ENCODE results near the gene PGM5. TPM values are rescaled to one million over a fixed set of nuclear protein-coding genes. Genes with fewer than 3 reads are reported as not detected.

PGM5 gene
- total RNA-seq, 2 experiments from 2014 or later = not detected

DNA sequence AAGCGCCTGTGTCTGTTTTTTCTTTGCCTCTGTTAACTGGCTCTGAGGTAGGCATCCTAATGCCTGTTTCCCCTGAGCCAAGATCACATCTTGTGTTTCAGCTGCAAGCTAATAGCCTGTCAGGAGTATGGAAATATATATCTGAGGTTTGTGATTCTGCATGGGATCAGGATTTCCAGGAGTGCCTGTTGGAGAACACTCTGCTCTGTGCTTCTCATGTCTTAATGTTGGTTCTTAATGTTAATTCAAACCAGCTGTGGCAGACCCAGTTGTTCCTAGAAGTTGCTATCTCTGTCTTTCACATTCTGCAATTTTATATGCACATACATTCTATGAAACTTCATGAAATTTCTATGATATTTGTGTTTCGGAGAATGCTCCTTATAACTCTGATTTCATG is 72.1 kb downstream of the PGM5 start:
- DNase-seq = no peak
- ChIA-PET POLR2A (no interaction called here), CTCF (no interaction called here)
- Mint-ChIP-seq H3K4me1 (no peaks in the 10 kb centered on the region), H3K36me3 (ENCODE audit: low read depth) (no peaks in the 10 kb centered on the region), H3K4me3 (no peak overlapping the region), H3K9me3 (no peaks in the 10 kb centered on the region), H3K27ac (no peak overlapping the region), H3K27me3 (peaks cover 9% of the 10 kb centered on the region)

DNA sequence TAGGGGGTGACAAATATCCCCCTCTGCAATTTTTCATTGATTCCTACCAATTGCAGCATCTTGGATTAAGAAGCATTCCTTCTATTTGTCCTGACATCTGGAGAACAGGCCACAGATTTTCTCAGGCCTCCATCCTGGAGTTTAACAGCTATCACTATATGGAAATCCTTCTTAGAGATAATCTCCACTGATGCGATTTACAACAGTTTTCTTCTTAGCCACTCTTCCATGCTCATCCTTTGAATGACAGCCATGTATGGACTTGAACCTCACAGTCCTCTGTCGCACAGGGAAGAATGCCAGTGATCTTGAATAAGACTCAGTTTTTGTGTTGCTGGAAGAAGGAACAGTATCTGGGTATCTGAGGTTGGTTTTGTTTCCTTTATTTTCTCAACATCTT is 73.2 kb downstream of the PGM5 start:
- ChIA-PET POLR2A (no interaction called here), CTCF (no interaction called here)
- no peaks in the 10 kb centered on the region for H3K4me1 Mint-ChIP-seq
- H3K36me3 Mint-ChIP-seq (ENCODE audit: low read depth) = no peaks in the 10 kb centered on the region
- H3K9me3 Mint-ChIP-seq = no peaks in the 10 kb centered on the region
- no peak overlapping the region for H3K27ac Mint-ChIP-seq
- no peak overlapping the region for H3K4me3 Mint-ChIP-seq
- H3K27me3 Mint-ChIP-seq = peaks cover 3% of the 10 kb centered on the region
- no peak for DNase-seq

- Mint-ChIP-seq H3K36me3 (ENCODE audit: low read depth) (no peaks in the 10 kb centered on the region), H3K27ac (no peak overlapping the region), H3K4me3 (no peak overlapping the region), H3K9me3 (no peaks in the 10 kb centered on the region), H3K4me1 (no peaks in the 10 kb centered on the region), H3K27me3 (no peaks in the 10 kb centered on the region)
- DNase-seq = no peak
- ChIA-PET POLR2A (no interaction called here), CTCF (interaction anchor here (1.8 kb wide), 1 partner anchor 14 kb away, joined by 3 read pairs; no protein-coding TSS in a partner anchor)
Measured at GRCh38 chr9:68431307-68431706, 74.9 kb downstream of the PGM5 start.

DNA sequence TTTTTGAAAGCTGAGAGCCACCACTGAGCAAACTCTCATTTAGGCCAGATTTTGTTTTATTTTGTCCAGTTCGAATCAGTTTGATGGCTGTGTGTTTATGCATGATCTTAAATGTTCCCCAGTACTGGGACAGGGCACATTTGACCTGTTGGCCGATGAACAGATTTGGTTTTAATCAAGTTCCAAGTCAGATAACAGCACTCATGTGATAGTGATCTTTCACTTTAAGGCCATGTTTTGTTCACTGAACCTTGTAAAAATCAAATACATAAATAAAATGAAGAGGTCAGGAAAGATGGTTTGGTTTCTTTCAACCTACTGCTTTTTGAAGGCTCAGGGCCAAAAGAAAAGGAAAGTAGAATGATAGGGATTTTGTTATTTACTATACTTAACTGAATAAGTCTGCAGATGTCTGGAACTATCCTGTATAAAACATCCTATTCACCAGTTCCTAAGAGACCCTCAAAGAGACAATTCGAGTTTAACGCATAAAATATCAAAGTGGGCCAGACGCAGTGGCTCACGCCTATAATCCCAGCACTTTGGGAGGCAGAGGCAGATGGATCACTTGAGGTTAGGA is 77.2 kb downstream of the PGM5 start:
- ChIA-PET POLR2A (no interaction called here), CTCF (interaction anchor here (0.6 kb wide), 1 partner anchor 122 kb away, joined by 4 read pairs; no protein-coding TSS in a partner anchor)
- peaks cover 6% of the 10 kb centered on the region for H3K27me3 Mint-ChIP-seq
- H3K9me3 Mint-ChIP-seq = no peaks in the 10 kb centered on the region
- H3K4me1 Mint-ChIP-seq = no peaks in the 10 kb centered on the region
- no peak overlapping the region for H3K27ac Mint-ChIP-seq
- H3K36me3 Mint-ChIP-seq (ENCODE audit: low read depth) = no peaks in the 10 kb centered on the region
- DNase-seq = no peak
- H3K4me3 Mint-ChIP-seq = no peak overlapping the region

- peaks cover 6% of the 10 kb centered on the region for H3K27me3 Mint-ChIP-seq
- no peak for DNase-seq
- no peak overlapping the region for H3K27ac Mint-ChIP-seq
- POLR2A ChIA-PET = no interaction called here
- H3K4me1 Mint-ChIP-seq = no peaks in the 10 kb centered on the region
- no peaks in the 10 kb centered on the region for H3K36me3 Mint-ChIP-seq (ENCODE audit: low read depth)
- no peaks in the 10 kb centered on the region for H3K9me3 Mint-ChIP-seq
- CTCF ChIA-PET = no interaction called here
- no peak overlapping the region for H3K4me3 Mint-ChIP-seq
Measured at GRCh38 chr9:68437785-68438184, 81.4 kb downstream of the PGM5 start.

- Mint-ChIP-seq H3K9me3 (no peaks in the 10 kb centered on the region), H3K4me1 (no peaks in the 10 kb centered on the region), H3K27ac (no peak overlapping the region), H3K36me3 (ENCODE audit: low read depth) (no peaks in the 10 kb centered on the region), H3K4me3 (no peak overlapping the region), H3K27me3 (no peaks in the 10 kb centered on the region)
- CTCF ChIA-PET = no interaction called here
- no peak for DNase-seq
- POLR2A ChIA-PET = no interaction called here
Measured at GRCh38 chr9:68443624-68444023, 87.2 kb downstream of the PGM5 start.

DNA sequence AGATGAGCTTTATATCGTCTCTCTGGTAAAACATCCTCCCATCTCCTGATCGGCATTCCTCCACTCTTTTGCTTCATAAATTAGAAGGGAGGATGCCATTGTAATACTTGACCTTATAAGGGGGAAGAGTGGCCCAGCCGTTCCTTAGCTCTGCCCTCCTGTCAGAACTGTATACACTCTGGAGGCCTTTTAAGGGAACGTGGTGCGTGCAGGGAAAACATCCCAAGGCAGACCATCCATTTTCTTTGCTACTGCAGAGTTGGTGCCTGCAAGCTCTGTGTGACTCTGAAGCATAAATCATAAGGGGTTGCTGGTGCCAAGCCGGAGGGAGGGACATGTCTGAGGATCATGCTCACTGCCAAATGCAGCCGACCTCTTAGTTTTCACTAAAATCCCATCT is 90.4 kb downstream of the PGM5 start:
- no peak overlapping the region for H3K4me3 Mint-ChIP-seq
- CTCF ChIA-PET = no interaction called here
- no peak overlapping the region for H3K27ac Mint-ChIP-seq
- H3K27me3 Mint-ChIP-seq = peaks cover 4% of the 10 kb centered on the region
- H3K36me3 Mint-ChIP-seq (ENCODE audit: low read depth) = no peaks in the 10 kb centered on the region
- no peaks in the 10 kb centered on the region for H3K4me1 Mint-ChIP-seq
- no peak for DNase-seq
- POLR2A ChIA-PET = no interaction called here
- H3K9me3 Mint-ChIP-seq = no peaks in the 10 kb centered on the region

DNA sequence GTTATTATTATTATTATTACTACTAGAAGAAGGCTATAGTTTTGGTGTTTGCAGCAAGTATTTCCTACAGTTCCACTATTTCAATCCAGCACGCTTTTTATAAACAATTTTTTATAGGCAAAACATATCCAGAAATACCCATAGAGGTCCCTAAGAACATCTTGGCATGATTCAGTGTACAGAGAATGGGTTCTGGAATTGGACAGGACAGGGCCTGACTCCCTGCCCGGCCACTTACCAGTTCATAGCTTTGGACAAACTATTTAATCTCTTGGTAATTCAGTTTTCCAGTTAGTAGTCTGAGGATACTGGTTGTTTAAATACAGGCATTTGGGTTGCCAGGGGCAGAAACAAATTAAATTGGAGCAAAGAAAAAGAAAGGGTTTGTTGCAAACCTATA is 91.2 kb downstream of the PGM5 start:
- Mint-ChIP-seq H3K4me3 (no peak overlapping the region), H3K9me3 (no peaks in the 10 kb centered on the region), H3K27me3 (peaks cover 4% of the 10 kb centered on the region), H3K27ac (no peak overlapping the region), H3K4me1 (no peaks in the 10 kb centered on the region), H3K36me3 (ENCODE audit: low read depth) (no peaks in the 10 kb centered on the region)
- no peak for DNase-seq
- ChIA-PET CTCF (no interaction called here), POLR2A (no interaction called here)

DNA sequence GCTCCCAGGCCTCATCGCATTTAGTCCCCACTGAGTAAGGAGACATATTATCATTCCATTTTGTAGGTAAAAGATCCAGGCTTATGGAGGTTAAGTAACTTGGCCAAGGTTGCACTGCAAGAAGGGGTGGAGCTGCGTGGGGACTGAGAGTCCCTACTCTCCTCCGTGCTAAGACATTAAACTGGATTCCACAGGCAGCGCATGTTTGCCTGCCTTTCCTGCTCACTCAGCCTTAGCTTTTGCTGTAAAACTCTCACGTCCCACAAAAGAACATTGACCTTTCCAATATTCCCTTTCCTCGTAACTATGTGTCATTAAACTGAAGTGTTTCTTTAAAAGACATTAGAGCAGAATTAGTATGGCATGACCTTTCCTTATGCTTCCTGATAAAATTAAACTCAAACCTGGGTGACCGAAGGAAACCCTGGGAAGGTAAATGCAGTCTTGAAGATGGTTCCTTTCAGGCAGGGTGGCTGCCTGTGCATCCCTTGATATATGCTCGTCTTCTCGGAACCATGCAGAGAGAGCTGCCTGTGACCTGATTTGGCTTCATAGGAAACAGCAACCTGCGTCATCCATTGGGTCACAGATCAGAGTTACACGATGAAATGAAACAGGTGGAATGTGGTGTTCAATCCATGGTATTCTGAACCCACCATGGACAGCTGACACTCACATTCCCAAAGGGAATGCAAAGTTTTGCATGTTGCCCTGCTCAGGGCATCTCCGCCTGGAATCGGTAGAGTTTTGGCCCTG is 98.3 kb downstream of the PGM5 start:
- Mint-ChIP-seq H3K27me3 (peaks cover 6% of the 10 kb centered on the region), H3K4me1 (no peaks in the 10 kb centered on the region), H3K9me3 (no peaks in the 10 kb centered on the region), H3K4me3 (no peak overlapping the region), H3K36me3 (ENCODE audit: low read depth) (no peaks in the 10 kb centered on the region), H3K27ac (no peak overlapping the region)
- POLR2A ChIA-PET = no interaction called here
- DNase-seq = no peak
- CTCF ChIA-PET = interaction anchor here (0.5 kb wide), 1 partner anchor 45 kb away, joined by 3 read pairs; no protein-coding TSS in a partner anchor

DNA sequence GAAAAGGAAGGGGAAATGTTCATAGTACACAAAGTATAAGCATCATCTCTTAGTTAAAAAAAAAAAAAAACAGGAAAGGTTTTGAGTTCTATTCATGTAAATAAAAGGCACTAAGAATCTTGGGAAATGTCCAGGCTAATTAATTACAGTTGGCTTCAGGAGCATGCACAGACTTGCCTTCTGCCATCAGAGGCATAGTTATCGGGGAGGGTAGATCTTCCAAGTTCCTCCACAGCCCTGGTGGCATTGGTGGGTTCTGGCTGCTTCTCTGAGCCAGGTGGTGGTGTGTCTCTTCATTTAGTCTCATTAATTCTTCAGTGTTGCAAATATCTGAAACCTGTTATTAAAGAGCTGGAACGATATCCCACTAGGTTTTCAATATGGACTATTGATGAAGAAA is 99.0 kb downstream of the PGM5 start:
- Mint-ChIP-seq H3K4me3 (no peak overlapping the region), H3K27ac (no peak overlapping the region), H3K4me1 (no peaks in the 10 kb centered on the region), H3K36me3 (ENCODE audit: low read depth) (no peaks in the 10 kb centered on the region), H3K9me3 (no peaks in the 10 kb centered on the region), H3K27me3 (peaks cover 6% of the 10 kb centered on the region)
- ChIA-PET POLR2A (no interaction called here), CTCF (no interaction called here)
- DNase-seq = no peak

- CTCF ChIA-PET = no interaction called here
- Mint-ChIP-seq H3K4me1 (no peaks in the 10 kb centered on the region), H3K4me3 (no peak overlapping the region), H3K9me3 (no peaks in the 10 kb centered on the region), H3K36me3 (ENCODE audit: low read depth) (no peaks in the 10 kb centered on the region), H3K27me3 (peaks cover 4% of the 10 kb centered on the region), H3K27ac (no peak overlapping the region)
- DNase-seq = no peak
- POLR2A ChIA-PET = no interaction called here
Measured at GRCh38 chr9:68457803-68458202, 101.4 kb downstream of the PGM5 start.

GRCh38 chr9:68458918-68459317 is 102.5 kb downstream of the PGM5 start:
- Mint-ChIP-seq H3K4me1 (no peaks in the 10 kb centered on the region), H3K36me3 (ENCODE audit: low read depth) (no peaks in the 10 kb centered on the region), H3K27me3 (peaks cover 6% of the 10 kb centered on the region), H3K27ac (no peak overlapping the region), H3K9me3 (no peaks in the 10 kb centered on the region), H3K4me3 (no peak overlapping the region)
- DNase-seq = no peak
- ChIA-PET CTCF (no interaction called here), POLR2A (no interaction called here)

- CTCF ChIA-PET = no interaction called here
- H3K27me3 Mint-ChIP-seq = peaks cover 6% of the 10 kb centered on the region
- H3K4me1 Mint-ChIP-seq = no peaks in the 10 kb centered on the region
Measured at GRCh38 chr9:68462105-68462775, 105.8 kb downstream of the PGM5 start.

DNA sequence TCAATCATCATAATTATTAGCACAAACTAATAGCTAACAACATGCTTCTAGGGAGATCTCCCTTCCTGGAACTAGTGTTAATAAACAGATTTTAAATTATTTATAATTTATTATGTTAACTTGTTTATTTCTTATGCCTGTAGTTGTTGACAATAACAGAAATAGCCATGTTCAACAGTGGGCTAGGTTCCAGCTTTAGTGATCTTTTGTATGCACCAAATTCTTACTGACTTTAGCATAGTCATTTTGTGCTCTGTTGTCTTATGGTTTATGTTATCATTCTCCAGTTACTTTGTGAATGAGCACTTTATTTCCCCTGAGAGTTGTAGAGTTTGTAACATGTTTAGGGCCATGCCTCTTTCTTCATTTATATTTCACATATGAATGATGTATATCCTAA is 113.7 kb downstream of the PGM5 start:
- ChIA-PET CTCF (no interaction called here), POLR2A (no interaction called here)
- Mint-ChIP-seq H3K36me3 (ENCODE audit: low read depth) (no peaks in the 10 kb centered on the region), H3K27me3 (peaks cover 12% of the 10 kb centered on the region), H3K9me3 (no peaks in the 10 kb centered on the region), H3K4me3 (no peak overlapping the region), H3K4me1 (no peaks in the 10 kb centered on the region), H3K27ac (no peak overlapping the region)
- no peak for DNase-seq

More at GRCh38 chr9:68462105-68462775, 105.8 kb downstream of the PGM5 start:
- Mint-ChIP-seq H3K27ac (no peak overlapping the region), H3K4me3 (no peak overlapping the region), H3K36me3 (ENCODE audit: low read depth) (no peaks in the 10 kb centered on the region), H3K9me3 (no peaks in the 10 kb centered on the region)
- no peak for DNase-seq
- POLR2A ChIA-PET = no interaction called here
